Measurements from ENCODE around the gene ASZ1.

ASZ1 gene

DNA sequence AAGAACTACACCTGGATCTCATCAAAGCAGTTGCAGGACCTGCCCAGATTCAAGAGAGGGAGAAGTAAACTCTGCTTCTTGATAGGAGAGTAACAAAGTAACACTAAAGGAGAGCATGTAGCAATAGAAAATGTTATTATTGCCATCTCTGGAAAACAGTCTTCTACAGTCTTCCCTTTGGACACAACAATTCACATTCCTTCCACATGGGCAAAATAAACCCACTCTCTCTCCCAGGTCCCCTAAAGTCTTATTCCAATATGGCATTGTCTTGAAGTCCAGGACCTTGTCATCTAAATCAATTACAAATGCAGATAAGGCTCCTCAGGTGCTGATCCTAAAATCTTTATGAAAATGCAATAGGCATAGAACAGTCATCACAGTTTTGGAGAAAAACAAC is 94.1 kb downstream of the ASZ1 start:
- DNase-seq = no peak

DNA sequence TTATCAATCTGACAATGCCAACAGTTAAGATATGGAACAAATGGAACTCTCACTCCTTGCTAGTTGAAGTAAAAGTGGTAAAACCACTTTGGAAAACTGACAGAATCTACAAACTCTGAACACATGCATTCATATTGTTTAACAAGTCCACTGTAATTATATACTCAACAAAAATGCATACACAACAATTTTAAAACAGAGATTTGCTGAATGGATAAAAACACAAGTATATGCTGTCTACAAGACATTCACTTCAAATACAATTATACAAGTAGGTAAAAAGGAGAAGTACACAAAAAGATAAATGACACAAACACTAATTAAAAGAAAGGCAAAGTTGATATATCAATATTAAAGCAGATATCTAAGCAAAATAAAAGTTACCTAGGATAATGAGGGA is 95.3 kb downstream of the ASZ1 start:
- DNase-seq = no peak

DNA sequence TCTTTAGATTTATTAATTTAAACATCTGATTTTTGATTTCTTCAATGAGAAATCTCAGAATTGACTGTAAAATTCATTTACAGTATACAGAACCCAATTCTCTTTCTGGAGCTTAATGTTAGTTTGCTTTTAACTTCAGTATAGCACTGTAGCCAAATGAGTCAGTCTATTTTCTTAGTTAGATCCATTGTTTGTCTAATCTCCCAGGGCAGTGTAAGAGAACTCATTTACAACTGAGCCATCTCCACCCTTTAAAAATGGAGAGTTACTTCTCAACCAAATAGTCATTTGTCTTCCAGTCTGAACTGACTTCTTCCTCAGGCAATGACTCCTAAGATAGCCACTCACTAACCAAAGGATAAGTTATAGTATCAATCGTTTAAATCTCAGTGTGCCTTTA is 101.5 kb downstream of the ASZ1 start:
- no peak for DNase-seq

DNA sequence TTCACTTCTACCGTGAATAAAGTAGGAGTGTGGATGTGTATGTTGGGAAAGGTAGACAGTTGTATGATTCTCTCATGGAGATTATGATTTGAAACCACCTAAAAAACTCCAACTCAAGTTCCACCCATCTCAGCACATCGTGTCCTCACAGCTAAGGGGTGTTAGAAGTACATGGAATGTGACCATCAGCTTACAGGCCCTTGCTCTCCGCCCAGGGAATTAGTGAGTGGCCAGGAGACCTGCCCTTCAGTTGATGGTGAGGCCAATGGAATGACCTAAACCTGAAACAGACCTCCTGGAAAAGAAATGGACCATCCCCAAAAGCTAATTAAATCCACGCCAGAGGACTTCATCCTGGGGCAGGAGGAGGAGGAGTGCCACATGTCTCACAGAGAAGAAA is 102.3 kb downstream of the ASZ1 start:
- DNase-seq = no peak

DNA sequence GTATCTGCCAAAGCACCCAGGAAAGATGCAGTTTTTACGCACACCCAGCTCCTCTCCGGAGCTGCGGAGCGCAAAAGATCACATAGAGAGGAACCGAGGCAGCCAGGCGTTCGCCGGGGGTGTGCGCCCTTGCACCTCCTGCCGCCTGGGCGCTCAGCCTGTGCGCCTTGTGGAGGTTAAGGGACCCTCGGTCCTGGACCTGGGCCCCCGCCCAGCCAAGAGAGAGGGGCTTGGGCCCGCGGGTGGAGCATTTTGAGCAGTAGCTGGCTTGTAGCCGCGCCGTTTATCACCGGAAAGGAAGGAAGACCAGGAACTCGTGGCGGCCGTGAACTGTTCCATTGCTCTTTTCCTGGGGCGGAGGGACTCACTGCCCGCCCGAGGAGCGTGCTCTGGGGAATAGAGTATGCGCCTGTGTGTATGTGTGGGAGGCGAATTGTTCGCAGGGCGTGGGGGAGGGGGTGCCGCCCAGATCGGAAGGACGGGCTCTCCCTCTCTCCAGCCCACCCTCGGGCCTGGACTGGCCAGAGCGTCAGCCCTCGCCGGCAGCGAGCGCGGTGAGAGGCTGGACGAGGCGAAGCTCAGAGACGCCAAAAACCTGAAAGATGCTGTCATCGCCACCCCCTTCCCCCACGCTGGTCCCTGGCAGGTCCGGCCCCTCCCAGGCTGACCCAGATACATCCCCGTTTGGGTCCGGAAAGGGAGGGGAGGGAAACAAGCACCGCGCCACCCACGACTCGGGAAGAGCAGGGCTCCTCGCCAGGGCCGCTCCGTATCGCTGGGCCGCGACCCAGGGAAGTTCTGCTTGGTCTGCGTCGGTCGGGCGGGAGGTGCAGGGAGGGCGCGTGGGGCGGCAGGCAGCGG is 103.2 kb downstream of the ASZ1 start:
- no peak for DNase-seq

DNA sequence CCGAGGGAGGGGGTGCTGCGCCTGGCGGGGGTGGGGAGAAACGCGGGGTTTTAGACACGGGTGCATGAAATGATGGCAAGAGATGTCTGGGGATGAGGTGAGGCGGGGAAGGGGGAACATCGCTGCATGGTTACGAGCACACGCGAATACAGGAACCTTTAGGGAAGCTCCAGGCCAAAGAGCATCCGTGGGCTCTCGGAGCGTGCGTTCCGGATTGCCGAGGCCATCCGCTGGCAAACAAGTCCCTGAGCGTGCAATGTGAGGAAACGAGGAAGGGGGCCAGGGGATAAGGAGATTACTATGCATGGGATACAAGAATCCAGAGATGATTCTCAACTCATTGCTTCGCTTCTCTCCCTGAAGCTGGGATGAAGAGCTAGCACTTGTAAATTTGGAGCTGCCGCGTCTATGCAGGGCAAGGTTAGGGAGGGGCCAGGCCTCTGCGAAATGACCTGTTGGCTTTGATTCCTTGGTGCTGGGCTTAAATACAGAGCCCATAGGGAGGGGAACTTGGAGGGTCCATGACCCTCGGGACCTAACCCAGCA is 103.9 kb downstream of the ASZ1 start:
- DNase-seq = no peak

DNA sequence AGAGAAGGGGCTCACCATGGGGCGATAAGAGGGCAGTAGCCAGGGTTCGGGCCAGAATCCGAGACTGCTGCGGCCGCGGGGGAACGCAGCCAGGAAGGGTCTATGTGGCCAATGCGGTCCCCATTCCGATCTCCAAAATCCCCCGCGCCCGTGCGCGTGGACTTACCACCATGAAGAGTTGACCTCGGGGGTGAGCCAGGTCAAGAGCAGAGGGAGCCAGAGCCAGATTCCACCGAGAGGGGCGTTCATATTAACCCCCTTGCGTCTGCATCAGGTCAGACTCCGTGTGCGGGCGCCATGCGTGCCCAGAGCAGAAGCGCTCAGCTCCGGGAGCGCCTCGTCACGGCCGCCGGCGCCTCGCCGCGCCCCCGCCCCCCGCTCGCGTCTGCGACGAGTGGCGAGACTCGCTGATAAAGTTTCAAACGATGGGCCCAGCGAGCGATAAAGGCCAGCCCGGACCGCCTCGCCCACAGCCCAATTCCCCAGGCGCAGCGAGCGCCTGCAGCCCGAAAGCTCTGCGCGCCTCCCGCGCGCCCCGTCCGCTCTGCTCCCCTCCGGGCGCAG is 104.5 kb downstream of the ASZ1 start, which contains the start of gene WNT2:
WNT2 (minus strand) TSS at position 318 of the 564 bp plus-strand sequence; CDS start at position 249, 69 bp downstream.
- no peak for DNase-seq

DNA sequence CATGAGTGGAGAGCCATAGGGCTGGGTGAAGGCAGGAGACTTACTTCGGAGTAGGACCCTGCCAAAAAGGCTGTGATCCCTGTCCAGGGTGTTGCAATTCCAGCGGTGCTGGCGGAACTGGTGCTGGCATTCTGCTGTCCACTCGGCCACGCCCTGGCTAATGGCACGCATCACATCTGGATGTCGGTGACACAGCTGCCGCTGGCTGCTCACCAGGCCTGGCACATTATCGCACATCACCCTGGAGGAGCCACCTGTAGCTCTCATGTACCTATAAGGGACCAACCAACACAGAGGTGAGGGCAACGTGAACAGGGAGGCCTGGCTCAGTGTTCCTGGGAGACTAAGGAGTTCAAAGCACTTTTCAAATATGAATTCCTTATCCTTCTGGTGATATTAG is 106.8 kb downstream of the ASZ1 start:
- DNase-seq = no peak

DNA sequence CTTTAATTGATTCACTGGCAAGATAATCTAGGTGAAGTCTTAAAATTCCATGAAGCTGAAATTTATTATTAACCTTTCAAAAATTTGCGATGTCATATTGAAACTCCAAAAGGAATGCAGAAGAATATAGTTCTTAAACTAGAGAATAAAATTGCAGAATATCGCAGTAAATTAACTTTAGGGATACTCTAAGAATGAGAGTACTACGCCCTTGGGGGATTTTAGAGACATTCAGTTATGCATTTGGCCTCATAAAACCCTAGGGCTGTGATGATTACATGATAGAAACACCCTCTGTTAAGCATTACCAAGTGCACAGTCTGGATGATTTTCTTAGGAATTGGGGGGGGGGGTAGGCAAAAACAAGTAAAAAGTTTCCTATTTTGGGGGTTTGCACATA is 108.1 kb downstream of the ASZ1 start:
- DNase-seq = no peak

DNA sequence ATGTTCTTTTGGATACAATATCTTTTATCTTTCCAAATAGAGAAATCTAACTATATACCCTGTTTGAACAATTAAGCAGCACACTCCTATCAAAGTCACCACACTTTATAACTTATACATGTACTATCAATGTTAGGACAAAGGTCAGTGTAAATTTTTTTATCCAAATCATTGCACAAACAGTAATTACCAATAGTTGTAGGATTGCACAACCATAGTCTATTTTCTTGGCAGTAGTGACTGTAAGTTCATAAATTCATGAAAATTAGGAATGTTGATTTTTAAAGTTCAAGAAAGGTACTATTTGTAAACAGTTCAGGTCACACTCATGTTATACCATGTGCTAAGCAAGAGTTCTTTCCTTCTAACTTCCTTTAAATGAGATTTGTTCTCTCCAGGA is 113.7 kb downstream of the ASZ1 start:
- no peak for DNase-seq
